ENCODE measurements around the gene MEX3D.

- TF ChIP-seq CTCF (IDR thresholded peaks at IDR 0.05) (no peak), POLR2AphosphoS5 (IDR thresholded peaks at IDR 0.05; ENCODE audit: insufficient read depth in 1 of 2, low read depth in 1 of 2) (no peak), POLR2A (IDR thresholded peaks at IDR 0.05) (no peak)
Measured at GRCh38 chr19:1569997-1570396, 1.9 kb upstream of the MEX3D start.

Data from vagina (tissue), 2 donors.